ENCODE results near the gene RTCA.

RTCA gene

DNA sequence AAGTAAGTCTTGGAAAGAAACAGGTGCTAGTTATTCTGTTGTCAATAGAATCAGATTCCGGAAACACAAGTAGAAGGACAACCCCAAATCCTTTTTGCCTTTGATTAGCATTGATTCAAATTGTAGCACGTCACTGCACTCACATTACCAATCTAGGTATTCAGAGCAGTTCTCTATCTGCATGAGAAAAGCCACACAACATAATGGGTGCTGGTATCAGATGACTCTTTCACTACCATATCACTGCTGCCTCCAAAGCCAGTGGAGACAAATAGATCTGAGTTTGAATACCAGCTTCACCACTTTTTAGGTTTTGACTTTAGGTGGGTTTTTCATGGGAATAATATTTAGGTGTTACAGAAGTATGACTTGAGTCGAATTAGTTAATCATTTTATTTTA is 38.9 kb downstream of the RTCA start:
- TF ChIP-seq, protein P1, sequence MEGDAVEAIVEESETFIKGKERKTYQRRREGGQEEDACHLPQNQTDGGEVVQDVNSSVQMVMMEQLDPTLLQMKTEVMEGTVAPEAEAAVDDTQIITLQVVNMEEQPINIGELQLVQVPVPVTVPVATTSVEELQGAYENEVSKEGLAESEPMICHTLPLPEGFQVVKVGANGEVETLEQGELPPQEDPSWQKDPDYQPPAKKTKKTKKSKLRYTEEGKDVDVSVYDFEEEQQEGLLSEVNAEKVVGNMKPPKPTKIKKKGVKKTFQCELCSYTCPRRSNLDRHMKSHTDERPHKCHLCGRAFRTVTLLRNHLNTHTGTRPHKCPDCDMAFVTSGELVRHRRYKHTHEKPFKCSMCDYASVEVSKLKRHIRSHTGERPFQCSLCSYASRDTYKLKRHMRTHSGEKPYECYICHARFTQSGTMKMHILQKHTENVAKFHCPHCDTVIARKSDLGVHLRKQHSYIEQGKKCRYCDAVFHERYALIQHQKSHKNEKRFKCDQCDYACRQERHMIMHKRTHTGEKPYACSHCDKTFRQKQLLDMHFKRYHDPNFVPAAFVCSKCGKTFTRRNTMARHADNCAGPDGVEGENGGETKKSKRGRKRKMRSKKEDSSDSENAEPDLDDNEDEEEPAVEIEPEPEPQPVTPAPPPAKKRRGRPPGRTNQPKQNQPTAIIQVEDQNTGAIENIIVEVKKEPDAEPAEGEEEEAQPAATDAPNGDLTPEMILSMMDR (IDR thresholded peaks at IDR 0.05) = no peak

- TF ChIP-seq, protein P1 (IDR thresholded peaks at IDR 0.05) = no peak
These were observed 39.9 kb downstream of the RTCA start for GRCh38 chr1:100305954-100306353.

DNA sequence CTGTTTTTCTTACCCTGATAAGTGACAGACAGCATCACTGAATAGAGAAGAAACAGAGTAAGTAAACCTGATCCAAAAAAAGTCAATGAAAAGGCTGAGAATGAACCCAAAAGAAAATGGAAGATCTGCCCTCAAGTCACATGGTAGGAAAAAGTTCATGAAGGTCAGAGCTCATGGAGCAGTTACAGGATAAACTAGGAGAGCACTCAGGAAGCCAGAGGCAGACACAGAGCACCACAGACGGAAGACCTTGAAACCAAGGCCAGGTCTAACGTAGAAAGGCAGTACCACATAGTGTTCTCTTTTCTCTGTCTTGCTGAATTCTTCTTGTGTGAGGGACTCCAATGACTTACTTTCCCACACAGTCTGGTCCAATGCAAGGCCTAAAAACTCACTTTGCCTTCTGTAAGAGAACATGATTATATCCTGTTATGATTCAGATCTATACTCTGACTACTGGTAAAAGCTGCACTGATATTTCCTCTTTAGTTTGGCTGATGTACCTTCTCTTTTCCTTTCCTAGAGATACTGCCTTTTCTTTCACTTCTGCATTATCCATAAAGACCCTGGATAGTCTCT is 40.8 kb downstream of the RTCA start:
- TF ChIP-seq, protein P1 (IDR thresholded peaks at IDR 0.05) = no peak

DNA sequence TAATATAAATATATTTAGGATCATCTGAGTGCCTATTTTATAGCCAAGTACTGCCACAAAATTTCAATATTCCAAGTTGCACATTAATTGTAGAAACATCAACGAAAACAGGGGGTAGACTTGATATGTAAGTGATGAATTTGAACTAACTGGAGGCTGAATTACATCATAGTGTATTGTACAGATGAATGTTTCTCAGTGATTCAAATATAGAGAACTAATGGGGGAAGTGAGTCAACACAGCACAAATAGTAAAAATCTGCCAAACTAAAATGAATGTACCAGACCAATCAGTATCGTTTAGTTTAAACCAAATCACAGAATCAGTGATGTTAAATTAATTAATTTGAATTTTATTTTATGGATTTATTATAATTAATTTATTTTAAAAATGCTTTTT is 42.8 kb downstream of the RTCA start:
- TF ChIP-seq, protein P1 (IDR thresholded peaks at IDR 0.05) = no peak

DNA sequence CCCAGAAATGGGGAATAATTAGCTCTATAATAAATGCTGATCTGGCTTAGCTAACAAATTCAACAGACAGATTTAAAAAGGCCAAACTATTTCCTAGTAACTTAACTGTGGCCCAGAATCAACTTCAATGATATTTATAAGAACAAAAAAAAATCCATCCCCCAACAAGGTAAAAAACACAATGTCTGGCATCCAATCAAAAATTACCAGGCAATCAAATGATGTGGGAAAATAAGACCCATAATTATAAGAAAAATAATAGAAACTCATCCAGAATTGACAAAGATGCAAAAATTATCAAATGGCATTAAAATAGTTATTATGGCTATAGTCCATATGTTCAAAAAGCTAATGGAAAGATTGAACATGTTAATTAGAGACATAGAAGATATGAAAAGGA is 43.8 kb downstream of the RTCA start:
- TF ChIP-seq, protein P1 (IDR thresholded peaks at IDR 0.05) = no peak

DNA sequence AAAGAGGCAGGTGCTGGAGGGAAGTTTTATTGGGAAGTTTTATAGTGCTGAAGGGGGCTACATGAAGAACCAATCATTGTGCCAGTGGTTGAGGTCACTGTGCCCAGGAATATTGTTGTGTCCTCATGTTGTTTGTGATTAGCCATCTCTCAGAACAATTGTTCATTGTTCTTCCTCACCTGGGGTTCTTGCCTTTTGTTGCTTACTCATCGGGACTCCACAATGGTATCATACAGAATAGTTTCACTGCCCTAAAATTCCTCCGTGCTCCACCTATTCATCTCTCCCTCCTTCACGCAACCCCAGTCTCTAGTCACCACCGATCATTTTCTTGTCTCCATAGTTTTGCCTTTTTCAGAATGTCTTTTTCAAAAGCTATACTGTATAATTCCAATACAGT is 47.4 kb downstream of the RTCA start:
- TF ChIP-seq, protein P1 (IDR thresholded peaks at IDR 0.05) = no peak

- TF ChIP-seq, protein P1 (IDR thresholded peaks at IDR 0.05) = no peak
These were observed 50.6 kb downstream of the RTCA start for GRCh38 chr1:100316622-100317021.

All from LNCAP (cell line).